Measurements from ENCODE around the gene PNPLA8. TPM values are rescaled to one million over a fixed set of nuclear protein-coding genes. Genes with fewer than 3 reads are reported as not detected.

Gene PNPLA8
- total RNA-seq, 3 donors from 2014 or later, result 20.8 to 32.3 (median 23.4) TPM

- intact Hi-C loops (cut with DNase I, micrococcal nuclease), result no loop called here
- no peaks in the 10 kb centered on the region for H3K36me3 ChIP-seq (ENCODE audit: low read depth)
- no peak for TF ChIP-seq CTCF (IDR thresholded peaks at IDR 0.05)
- no peaks in the 10 kb centered on the region for H3K4me1 ChIP-seq (ENCODE audit: low read depth)
- ATAC-seq (no peak), DNase-seq (no peak)
- no peaks in the 10 kb centered on the region for H3K9me3 ChIP-seq
- no peak overlapping the region for H3K4me3 ChIP-seq
These were observed 102.6 kb downstream of the PNPLA8 start for GRCh38 chr7:108423089-108423989.

GRCh38 chr7:108421720-108422331 is 104.1 kb downstream of the PNPLA8 start:
- no peak for TF ChIP-seq CTCF (IDR thresholded peaks at IDR 0.05)
- H3K36me3 ChIP-seq (ENCODE audit: low read depth), result no peaks in the 10 kb centered on the region
- H3K9me3 ChIP-seq, result no peaks in the 10 kb centered on the region
- no peak overlapping the region for H3K4me3 ChIP-seq
- ATAC-seq (no peak), DNase-seq (no peak)
- intact Hi-C loops (cut with DNase I, micrococcal nuclease), result no loop called here
- no peaks in the 10 kb centered on the region for H3K4me1 ChIP-seq (ENCODE audit: low read depth)

Other genes starting within 250 kb of the PNPLA8 start
- 1 to 10 TPM; 1.0 to 3.4 (median 2.3) TPM for gene NRCAM, start 69.7 kb downstream of the PNPLA8 start, total RNA-seq
- gene THAP5, start 43.6 kb upstream of the PNPLA8 start, total RNA-seq, result 10 to 100 TPM; 19.6 to 26.2 (median 20.2) TPM
- 10 to 100 TPM; 13.2 to 19.2 (median 16.6) TPM for gene DNAJB9, start 43.7 kb upstream of the PNPLA8 start, total RNA-seq

Measured in mucosa of descending colon (tissue), 3 donors.